ENCODE data around the gene FBXL16.

The FBXL16 gene

DNA sequence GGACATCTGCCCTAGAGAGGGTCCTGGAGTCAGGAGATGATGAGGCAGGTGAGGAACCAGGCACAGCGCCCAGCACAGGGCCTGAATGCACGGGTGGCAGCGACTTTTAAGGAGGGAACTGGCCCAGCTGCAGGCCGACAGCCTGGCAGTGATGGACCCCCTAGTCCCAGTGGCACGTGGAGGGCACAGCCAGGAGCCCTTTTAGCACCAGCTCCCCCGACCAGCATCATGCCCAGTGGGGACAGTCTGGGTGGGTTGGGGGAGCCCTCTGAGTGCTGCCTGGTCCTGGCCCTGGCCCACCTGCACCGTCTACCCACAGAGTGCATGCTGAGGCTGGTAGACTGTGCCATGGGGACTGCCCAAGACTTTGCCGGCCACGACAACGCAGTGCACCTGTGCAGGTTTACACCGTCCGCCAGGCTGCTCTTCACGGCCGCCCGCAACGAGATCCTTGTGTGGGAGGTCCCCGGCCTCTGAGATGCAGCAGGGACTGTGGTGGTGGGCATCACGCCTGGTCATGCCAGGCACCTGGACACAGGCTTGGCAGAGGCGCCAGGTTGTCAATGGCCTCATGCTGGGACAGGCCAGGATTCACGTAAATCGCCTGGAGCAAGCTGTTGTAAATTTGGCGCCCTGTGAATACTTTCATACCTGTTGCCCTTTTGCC, 38.4 kb downstream of the FBXL16 start:
- Histone ChIP-seq H3F3A (ENCODE audit: low read depth) (no peaks in the 10 kb centered on the region), H2AFZ (ENCODE audit: low read length) (peak overlapping the region; percentile 72; the same call in 1 of the 2 replicates), H3K9me2 (replicated peaks; ENCODE audit: low read depth, low read length) (no peaks in the 10 kb centered on the region), H3K4me2 (ENCODE audit: low read depth, low read length, poor library complexity, severe bottlenecking) (peak overlapping the region; percentile 48), H3K9ac (ENCODE audit: low read depth, low read length, poor library complexity, severe bottlenecking) (peak overlapping the region; percentile 90), H3K36me3 (ENCODE audit: insufficient read depth, low read length) (no peaks in the 10 kb centered on the region), H4K20me1 (ENCODE audit: insufficient read depth, low read length, poor library complexity, severe bottlenecking) (no peaks in the 10 kb centered on the region), H3K4me3 (ENCODE audit: low read length, poor library complexity, severe bottlenecking) (peak overlapping the region; percentile 80), H3K27me3 (ENCODE audit: insufficient read depth, low read length, poor library complexity, severe bottlenecking) (no peaks in the 10 kb centered on the region), H3K4me1 (ENCODE audit: insufficient read depth, low read length, poor library complexity, severe bottlenecking) (peaks cover 5% of the 10 kb centered on the region), H3K79me2 (ENCODE audit: insufficient read depth, low read length) (peaks cover 17% of the 10 kb centered on the region; the same call in 1 of the 2 replicates), H3K9me3 (ENCODE audit: insufficient read depth, low read depth, low read length) (no peaks in the 10 kb centered on the region)
- TF ChIP-seq, protein P1, sequence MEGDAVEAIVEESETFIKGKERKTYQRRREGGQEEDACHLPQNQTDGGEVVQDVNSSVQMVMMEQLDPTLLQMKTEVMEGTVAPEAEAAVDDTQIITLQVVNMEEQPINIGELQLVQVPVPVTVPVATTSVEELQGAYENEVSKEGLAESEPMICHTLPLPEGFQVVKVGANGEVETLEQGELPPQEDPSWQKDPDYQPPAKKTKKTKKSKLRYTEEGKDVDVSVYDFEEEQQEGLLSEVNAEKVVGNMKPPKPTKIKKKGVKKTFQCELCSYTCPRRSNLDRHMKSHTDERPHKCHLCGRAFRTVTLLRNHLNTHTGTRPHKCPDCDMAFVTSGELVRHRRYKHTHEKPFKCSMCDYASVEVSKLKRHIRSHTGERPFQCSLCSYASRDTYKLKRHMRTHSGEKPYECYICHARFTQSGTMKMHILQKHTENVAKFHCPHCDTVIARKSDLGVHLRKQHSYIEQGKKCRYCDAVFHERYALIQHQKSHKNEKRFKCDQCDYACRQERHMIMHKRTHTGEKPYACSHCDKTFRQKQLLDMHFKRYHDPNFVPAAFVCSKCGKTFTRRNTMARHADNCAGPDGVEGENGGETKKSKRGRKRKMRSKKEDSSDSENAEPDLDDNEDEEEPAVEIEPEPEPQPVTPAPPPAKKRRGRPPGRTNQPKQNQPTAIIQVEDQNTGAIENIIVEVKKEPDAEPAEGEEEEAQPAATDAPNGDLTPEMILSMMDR (conservative IDR thresholded peaks at IDR 0.05; ENCODE audit: low read length) = no peak
- TF ChIP-seq EZH2phosphoT487 (IDR thresholded peaks at IDR 0.05; ENCODE audit: borderline replicate concordance) = no peak

GRCh38 chr16:666572-666971, 39.0 kb downstream of the FBXL16 start:
- Histone ChIP-seq H2AFZ (ENCODE audit: low read length) (no peak overlapping the region), H3K9me2 (replicated peaks; ENCODE audit: low read depth, low read length) (no peaks in the 10 kb centered on the region), H3K4me1 (ENCODE audit: insufficient read depth, low read length, poor library complexity, severe bottlenecking) (peaks cover 5% of the 10 kb centered on the region), H3K9ac (ENCODE audit: low read depth, low read length, poor library complexity, severe bottlenecking) (no peak overlapping the region), H3F3A (ENCODE audit: low read depth) (no peaks in the 10 kb centered on the region), H3K79me2 (ENCODE audit: insufficient read depth, low read length) (peaks cover 17% of the 10 kb centered on the region; the same call in 1 of the 2 replicates), H3K4me3 (ENCODE audit: low read length, poor library complexity, severe bottlenecking) (no peak overlapping the region), H3K27me3 (ENCODE audit: insufficient read depth, low read length, poor library complexity, severe bottlenecking) (no peaks in the 10 kb centered on the region), H4K20me1 (ENCODE audit: insufficient read depth, low read length, poor library complexity, severe bottlenecking) (no peaks in the 10 kb centered on the region), H3K36me3 (ENCODE audit: insufficient read depth, low read length) (no peaks in the 10 kb centered on the region), H3K9me3 (ENCODE audit: insufficient read depth, low read depth, low read length) (no peaks in the 10 kb centered on the region), H3K4me2 (ENCODE audit: low read depth, low read length, poor library complexity, severe bottlenecking) (no peak overlapping the region)
- TF ChIP-seq, protein P1 (conservative IDR thresholded peaks at IDR 0.05; ENCODE audit: low read length) = no peak
- no peak for TF ChIP-seq EZH2phosphoT487 (IDR thresholded peaks at IDR 0.05; ENCODE audit: borderline replicate concordance)

DNA sequence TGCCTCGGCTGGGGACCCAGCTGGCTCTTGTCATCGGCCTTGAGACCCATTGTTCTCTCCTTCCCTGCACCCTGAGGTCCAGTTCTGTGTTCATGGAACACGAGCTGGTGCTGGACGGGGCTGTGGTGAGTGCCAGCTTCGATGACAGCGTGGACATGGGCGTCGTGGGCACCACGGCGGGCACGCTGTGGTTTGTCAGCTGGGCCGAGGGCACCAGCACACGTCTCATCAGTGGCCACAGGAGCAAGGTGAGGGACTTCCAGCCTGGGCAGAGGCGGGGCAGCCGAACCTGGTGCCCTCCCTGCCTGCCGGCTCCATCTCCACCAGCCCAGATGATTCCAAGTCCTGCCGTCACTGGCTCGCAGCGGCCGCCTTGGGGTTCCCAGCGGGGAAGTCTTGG, 43.0 kb downstream of the FBXL16 start:
- TF ChIP-seq, protein P1 (conservative IDR thresholded peaks at IDR 0.05; ENCODE audit: low read length) = no peak
- no peak for TF ChIP-seq EZH2phosphoT487 (IDR thresholded peaks at IDR 0.05; ENCODE audit: borderline replicate concordance)
- H3K27me3 ChIP-seq (ENCODE audit: insufficient read depth, low read length, poor library complexity, severe bottlenecking) = no peaks in the 10 kb centered on the region
- no peak overlapping the region for H3K4me2 ChIP-seq (ENCODE audit: low read depth, low read length, poor library complexity, severe bottlenecking)
- H3K9me3 ChIP-seq (ENCODE audit: insufficient read depth, low read depth, low read length) = no peaks in the 10 kb centered on the region
- H3K36me3 ChIP-seq (ENCODE audit: insufficient read depth, low read length) = no peaks in the 10 kb centered on the region
- H3K4me3 ChIP-seq (ENCODE audit: low read length, poor library complexity, severe bottlenecking) = no peak overlapping the region
- no peaks in the 10 kb centered on the region for H3K79me2 ChIP-seq (ENCODE audit: insufficient read depth, low read length)
- no peaks in the 10 kb centered on the region for H4K20me1 ChIP-seq (ENCODE audit: insufficient read depth, low read length, poor library complexity, severe bottlenecking)
- no peaks in the 10 kb centered on the region for H3K9me2 ChIP-seq (replicated peaks; ENCODE audit: low read depth, low read length)
- H3K4me1 ChIP-seq (ENCODE audit: insufficient read depth, low read length, poor library complexity, severe bottlenecking) = peaks cover 4% of the 10 kb centered on the region
- no peak overlapping the region for H2AFZ ChIP-seq (ENCODE audit: low read length)
- no peaks in the 10 kb centered on the region for H3F3A ChIP-seq (ENCODE audit: low read depth)
- no peak overlapping the region for H3K9ac ChIP-seq (ENCODE audit: low read depth, low read length, poor library complexity, severe bottlenecking)

Data from Loucy (cell line).